Stimulated activated CD8-positive, alpha-beta memory T cell treated with anti-CD3 and anti-CD28 coated beads, Interleukin-15, amount 100 ng/mL, for 24 hours (primary cell): Measurements from ENCODE around the gene ARPC1A.
A peak's percentile ranks its signal among the peaks of the same experiment; 100 is the strongest.

Experiments used
- DNase-seq: peaks from one replicate; pipeline ENCODE4 v3.0.0-alpha.2; 2020; ENCODE audit warnings: low read depth

The ARPC1A gene

GRCh38 chr7:99390941-99391602 lies 65.4 kb downstream of the ARPC1A start:
- no peak for DNase-seq

GRCh38 chr7:99392046-99392445 lies 66.3 kb downstream of the ARPC1A start:
- no peak for DNase-seq

- peak; percentile 48 for DNase-seq
These were observed 67.1 kb downstream of the ARPC1A start for GRCh38 chr7:99392659-99393354.

GRCh38 chr7:99393355-99394187 lies 67.9 kb downstream of the ARPC1A start:
- DNase-seq: no peak

GRCh38 chr7:99394188-99394502 lies 68.4 kb downstream of the ARPC1A start:
- DNase-seq: no peak

GRCh38 chr7:99395616-99396327 lies 70.1 kb downstream of the ARPC1A start:
- no peak for DNase-seq

GRCh38 chr7:99396418-99397296 lies 71.0 kb downstream of the ARPC1A start:
- no peak for DNase-seq

GRCh38 chr7:99397297-99397983 lies 71.7 kb downstream of the ARPC1A start:
- no peak for DNase-seq

- no peak for DNase-seq
These were observed 73.3 kb downstream of the ARPC1A start for GRCh38 chr7:99398891-99399445.

GRCh38 chr7:99399597-99399996 lies 73.9 kb downstream of the ARPC1A start:
- DNase-seq: no peak

GRCh38 chr7:99402854-99403253 lies 77.2 kb downstream of the ARPC1A start:
- no peak for DNase-seq

- DNase-seq: no peak
These were observed 78.1 kb downstream of the ARPC1A start for GRCh38 chr7:99403764-99404163.

GRCh38 chr7:99404235-99404976 lies 78.7 kb downstream of the ARPC1A start:
- DNase-seq: no peak

GRCh38 chr7:99404977-99405320 lies 79.3 kb downstream of the ARPC1A start:
- no peak for DNase-seq

GRCh38 chr7:99406557-99406956 lies 80.9 kb downstream of the ARPC1A start:
- no peak for DNase-seq

GRCh38 chr7:99407872-99408378 lies 82.2 kb downstream of the ARPC1A start:
- no peak for DNase-seq

- peak; percentile 77 for DNase-seq
These were observed 82.9 kb downstream of the ARPC1A start, which contains the start of the genes BUD31 and PDAP1 for GRCh38 chr7:99408379-99409191. TSS of gene BUD31 (plus strand) at chr7:99408969. CDS start at chr7:99411093, 2,124 bp downstream. TSS of gene PDAP1 (minus strand) at chr7:99408597. CDS start at chr7:99408548, 49 bp downstream.

- DNase-seq: no peak
These were observed 83.5 kb downstream of the ARPC1A start for GRCh38 chr7:99409192-99409572.

- DNase-seq: no peak
These were observed 84.1 kb downstream of the ARPC1A start for GRCh38 chr7:99409806-99410205.
